Activated naive CD4-positive, alpha-beta T cell treated with anti-CD3 and anti-CD28 coated beads, Interleukin-2, amount 50 U/mL, for 72 hours (primary cell): ENCODE results near the gene TRMT44. TPM values are rescaled to one million over a fixed set of nuclear protein-coding genes. Genes with fewer than 3 reads are reported as not detected.

ENCODE experiments used
- ATAC-seq, 2 donors: fragments of 150-1000 bp; cut with Tn5 transposase; 2 replicates each; pipeline ENCODE4 v1.10.0; 2021; ENCODE audit warnings: mild to moderate bottlenecking in 2 of 2, moderate library complexity in 2 of 2
- DNase-seq, 2 donors: peaks; one replicate each; pipeline ENCODE4 v3.0.0; 2021 to 2022; ENCODE audit warnings: low spot score in 2 of 2
- H3K27ac Mint-ChIP-seq, 2 donors: one replicate each; pipeline ENCODE4 v1.8.0; 2022; ENCODE audit warnings: mild to moderate bottlenecking in 2 of 2, mixed read lengths in 2 of 2
- H3K36me3 Mint-ChIP-seq, 2 donors: one replicate each; pipeline ENCODE4 v1.8.0; 2022; ENCODE audit warnings: mixed read lengths in 2 of 2
- H3K9me3 Mint-ChIP-seq, 2 donors: one replicate each; pipeline ENCODE4 v1.8.0; 2022; ENCODE audit warnings: mixed read lengths in 2 of 2
- total RNA-seq, 2 donors: library from RNA; stranded (reverse); gene quantifications; one replicate each; pipeline ENCODE4 v1.2.3, GENCODE V29; 2022

Gene TRMT44
- total RNA-seq, 2 donors from 2014 or later: 19.9 to 24.8 TPM

- ATAC-seq: no peak
- H3K36me3 Mint-ChIP-seq: no peaks in the 10 kb centered on the region
Observed at GRCh38 chr4:8524595-8525382, 84.2 kb downstream of the TRMT44 start.

GRCh38 chr4:8525383-8526120 is 85.0 kb downstream of the TRMT44 start:
- ATAC-seq: no peak
- no peak overlapping the region for H3K27ac Mint-ChIP-seq
- no peaks in the 10 kb centered on the region for H3K9me3 Mint-ChIP-seq
- DNase-seq: no peak
- no peaks in the 10 kb centered on the region for H3K36me3 Mint-ChIP-seq

More at GRCh38 chr4:8524595-8525382, 84.2 kb downstream of the TRMT44 start:
- DNase-seq: no peak
- Mint-ChIP-seq H3K27ac (no peak overlapping the region), H3K9me3 (peaks cover 0 to 5% of the 10 kb centered on the region in 2 donors)

Other genes with a start within 250 kb of the TRMT44 start
- 10 to 100 TPM; 12.2 to 22.2 TPM for gene SH3TC1, start 241.5 kb upstream of the TRMT44 start, total RNA-seq
- gene HTRA3, start 171.0 kb upstream of the TRMT44 start, total RNA-seq: not detected
- gene ACOX3, start 54 bp upstream of the TRMT44 start, total RNA-seq: 10 to 100 TPM; 22.1 to 29.2 TPM
- gene GPR78, start 139.6 kb downstream of the TRMT44 start, total RNA-seq: under 1 TPM in 1 of 2 donors, not detected in 1; 0.16 TPM
- gene CPZ, start 152.0 kb downstream of the TRMT44 start, total RNA-seq: not detected